Calu3 (cell line): ENCODE data around the gene WDFY3. TPM values are rescaled to one million over a fixed set of nuclear protein-coding genes. Genes with fewer than 3 reads are reported as not detected.

Experiments
- BruUV-seq: library from RNA; stranded (reverse); fragments of 400-500 nt; replicated peaks from 2 replicates; lab custom pipeline; 2021; lab: Mats Ljungman, UMichigan
- CTCF ChIA-PET: fragments of 300-600 bp; sonication (Branson Sonifier 250); formaldehyde crosslinking; loops from one replicate; lab custom pipeline; 2022; ENCODE audit warnings: antibody characterized with exemption; lab: Charles Lee
- DNase-seq: peaks from one replicate; pipeline ENCODE4 v3.0.0; 2022
- H3K27ac Mint-ChIP-seq: one replicate; pipeline ENCODE4 v1.8.0; 2022; ENCODE audit warnings: mixed read lengths; ENCODE audit not compliant: unreplicated experiment
- H3K27me3 Mint-ChIP-seq: one replicate; pipeline ENCODE4 v1.8.0; 2022; ENCODE audit warnings: mixed read lengths; ENCODE audit not compliant: unreplicated experiment
- H3K36me3 Mint-ChIP-seq: one replicate; pipeline ENCODE4 v1.8.0; 2022; ENCODE audit warnings: mild to moderate bottlenecking, moderate library complexity, mixed read lengths; ENCODE audit not compliant: insufficient read depth, unreplicated experiment
- H3K4me1 Mint-ChIP-seq: one replicate; pipeline ENCODE4 v1.8.0; 2022; ENCODE audit warnings: mild to moderate bottlenecking, low read depth, mixed read lengths; ENCODE audit not compliant: unreplicated experiment
- H3K4me3 Mint-ChIP-seq: one replicate; pipeline ENCODE4 v1.8.0; 2022; ENCODE audit warnings: mild to moderate bottlenecking, low read depth, moderate library complexity, mixed read lengths; ENCODE audit not compliant: unreplicated experiment
- H3K9me3 Mint-ChIP-seq: one replicate; pipeline ENCODE4 v1.8.0; 2022; ENCODE audit warnings: low read depth, mixed read lengths; ENCODE audit not compliant: unreplicated experiment
- CTCF ChIP-seq: fragments of 200-600 bp; IDR thresholded peaks from one replicate; pipeline ENCODE4 v1.8.0; 2022; ENCODE audit warnings: antibody characterized with exemption; ENCODE audit not compliant: unreplicated experiment
- intact Hi-C: fragments of 100-400 bp; cut with micrococcal nuclease; formaldehyde crosslinking; loops from one replicate; pipeline ENCODE4 v1.10.0; 2022; ENCODE audit not compliant: unreplicated experiment
- total RNA-seq: library from RNA; stranded (reverse); gene quantifications from 2 replicates; pipeline ENCODE4 v1.2.3, GENCODE V29; 2022

WDFY3 gene
- total RNA-seq, 1 experiment from 2014 or later: 31.5 TPM

GRCh38 chr4:84803720-84804119, 162.8 kb downstream of the WDFY3 start:
- intact Hi-C loops: no loop called here
- H3K27ac Mint-ChIP-seq: no peak overlapping the region
- H3K27me3 Mint-ChIP-seq: no peaks in the 10 kb centered on the region
- H3K9me3 Mint-ChIP-seq: no peaks in the 10 kb centered on the region
- CTCF ChIA-PET: no interaction called here
- no peak for DNase-seq
- H3K4me1 Mint-ChIP-seq: no peaks in the 10 kb centered on the region
- no peak overlapping the region for H3K4me3 Mint-ChIP-seq
- no peaks in the 10 kb centered on the region for H3K36me3 Mint-ChIP-seq
- no peak for TF ChIP-seq CTCF
- no TSS peak for BruUV-seq

- no peak for DNase-seq
- CTCF ChIA-PET: no interaction called here
- Mint-ChIP-seq H3K27ac (no peak overlapping the region), H3K36me3 (no peaks in the 10 kb centered on the region), H3K4me3 (no peak overlapping the region), H3K27me3 (no peaks in the 10 kb centered on the region), H3K4me1 (no peaks in the 10 kb centered on the region), H3K9me3 (no peaks in the 10 kb centered on the region)
- TF ChIP-seq CTCF: no peak
- BruUV-seq: no TSS peak
- intact Hi-C loops: no loop called here
Observed at GRCh38 chr4:84803116-84803515, 163.4 kb downstream of the WDFY3 start.

- no peak for TF ChIP-seq CTCF
- H3K4me3 Mint-ChIP-seq: no peak overlapping the region
- BruUV-seq: no TSS peak
- intact Hi-C loops: no loop called here
- CTCF ChIA-PET: no interaction called here
- no peaks in the 10 kb centered on the region for H3K4me1 Mint-ChIP-seq
- no peak overlapping the region for H3K27ac Mint-ChIP-seq
- no peaks in the 10 kb centered on the region for H3K9me3 Mint-ChIP-seq
- H3K27me3 Mint-ChIP-seq: no peaks in the 10 kb centered on the region
- H3K36me3 Mint-ChIP-seq: no peaks in the 10 kb centered on the region
- DNase-seq: no peak
Observed at GRCh38 chr4:84800256-84800655, 166.2 kb downstream of the WDFY3 start.

GRCh38 chr4:84799318-84799717, 167.2 kb downstream of the WDFY3 start:
- H3K27ac Mint-ChIP-seq: no peak overlapping the region
- CTCF ChIA-PET: no interaction called here
- H3K4me3 Mint-ChIP-seq: no peak overlapping the region
- H3K9me3 Mint-ChIP-seq: no peaks in the 10 kb centered on the region
- no peak for TF ChIP-seq CTCF
- no peaks in the 10 kb centered on the region for H3K27me3 Mint-ChIP-seq
- no peaks in the 10 kb centered on the region for H3K36me3 Mint-ChIP-seq
- no peaks in the 10 kb centered on the region for H3K4me1 Mint-ChIP-seq
- BruUV-seq: no TSS peak
- no peak for DNase-seq
- intact Hi-C loops: no loop called here
